Prostate gland (tissue), 2 donors: ENCODE data around the gene SHKBP1.

Experiments used
- CTCF ChIP-seq, 4 experiments: fragments of 200-600 bp in 2 of 4; fragments of 450-650 bp in 2 of 4; sonication (generic) in 2 of 4; IDR thresholded peaks; 1 replicate in 3 of 4; 2 replicates in 1 of 4; pipeline ENCODE4 v1.5.1; 2016 to 2019; ENCODE audit warnings: antibody characterized with exemption in 4 of 4, mild to moderate bottlenecking in 2 of 4, moderate library complexity in 2 of 4
- POLR2A ChIP-seq: fragments of 450-650 bp; IDR thresholded peaks from one replicate; pipeline ENCODE4 v1.6.1; 2016; ENCODE audit warnings: antibody characterized with exemption, mild to moderate bottlenecking
- POLR2AphosphoS5 ChIP-seq: sonication (generic); formaldehyde crosslinking; IDR thresholded peaks from one replicate; pipeline ENCODE4 v1.6.1; 2017; ENCODE audit warnings: antibody characterized with exemption

- TF ChIP-seq CTCF (IDR thresholded peaks at IDR 0.05) (no peak), POLR2A (no peak), POLR2AphosphoS5 (no peak)
Measured at GRCh38 chr19:40561947-40562346, 14.7 kb upstream of the SHKBP1 start.
